NB4 (cell line): ENCODE measurements around the gene EBF4.
A peak's percentile ranks its signal among the peaks of the same experiment; 100 is the strongest.

ENCODE experiments used
- TF ChIP-seq, protein P1 (sequence below): IDR thresholded peaks from 2 replicates; pipeline ENCODE4 v1.6.1; 2011; ENCODE audit warnings: low read depth, low read length
- TF ChIP-seq, protein P2 (sequence below): IDR thresholded peaks from one replicate; pipeline ENCODE4 v1.5.1; 2012; ENCODE audit warnings: low read depth, low read length

DNA sequence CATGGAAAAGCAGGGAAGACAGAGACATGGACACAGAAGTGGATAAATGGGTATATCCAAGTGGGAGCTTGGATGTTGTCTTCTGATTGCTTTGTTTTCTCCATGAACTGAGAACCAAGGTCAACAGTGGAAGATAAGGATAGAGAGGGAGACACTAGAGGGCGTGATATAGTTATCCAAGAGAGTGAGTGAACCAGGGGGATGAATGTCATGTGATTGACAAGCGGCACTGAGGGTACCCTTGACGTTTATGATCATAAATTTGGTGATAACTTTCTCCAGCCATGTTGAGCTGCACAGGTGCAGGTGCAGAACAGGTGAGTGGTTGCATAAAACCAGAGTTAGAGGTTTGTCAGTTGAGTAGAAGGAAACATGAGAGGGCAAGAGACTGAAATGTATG is 20.7 kb downstream of the EBF4 start:
- TF ChIP-seq, protein P1, sequence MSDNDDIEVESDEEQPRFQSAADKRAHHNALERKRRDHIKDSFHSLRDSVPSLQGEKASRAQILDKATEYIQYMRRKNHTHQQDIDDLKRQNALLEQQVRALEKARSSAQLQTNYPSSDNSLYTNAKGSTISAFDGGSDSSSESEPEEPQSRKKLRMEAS = peak; percentile 4; the same call in 1 of the 2 replicates
- TF ChIP-seq, protein P2, sequence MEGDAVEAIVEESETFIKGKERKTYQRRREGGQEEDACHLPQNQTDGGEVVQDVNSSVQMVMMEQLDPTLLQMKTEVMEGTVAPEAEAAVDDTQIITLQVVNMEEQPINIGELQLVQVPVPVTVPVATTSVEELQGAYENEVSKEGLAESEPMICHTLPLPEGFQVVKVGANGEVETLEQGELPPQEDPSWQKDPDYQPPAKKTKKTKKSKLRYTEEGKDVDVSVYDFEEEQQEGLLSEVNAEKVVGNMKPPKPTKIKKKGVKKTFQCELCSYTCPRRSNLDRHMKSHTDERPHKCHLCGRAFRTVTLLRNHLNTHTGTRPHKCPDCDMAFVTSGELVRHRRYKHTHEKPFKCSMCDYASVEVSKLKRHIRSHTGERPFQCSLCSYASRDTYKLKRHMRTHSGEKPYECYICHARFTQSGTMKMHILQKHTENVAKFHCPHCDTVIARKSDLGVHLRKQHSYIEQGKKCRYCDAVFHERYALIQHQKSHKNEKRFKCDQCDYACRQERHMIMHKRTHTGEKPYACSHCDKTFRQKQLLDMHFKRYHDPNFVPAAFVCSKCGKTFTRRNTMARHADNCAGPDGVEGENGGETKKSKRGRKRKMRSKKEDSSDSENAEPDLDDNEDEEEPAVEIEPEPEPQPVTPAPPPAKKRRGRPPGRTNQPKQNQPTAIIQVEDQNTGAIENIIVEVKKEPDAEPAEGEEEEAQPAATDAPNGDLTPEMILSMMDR = peak; percentile 56
